Upper lobe of right lung (tissue), 1 donor: ENCODE results near the gene COL15A1. TPM values are rescaled to one million over a fixed set of nuclear protein-coding genes. Genes with fewer than 3 reads are reported as not detected.

ENCODE experiments used
- ATAC-seq: fragments of 200-7000 bp; cut with Tn5 transposase; one replicate; pipeline ENCODE4 v1.9.1; 2020; ENCODE audit warnings: mild to moderate bottlenecking, moderate library complexity
- DNase-seq: peaks from one replicate; pipeline ENCODE4 v3.0.0-alpha.2; 2020
- H3K27ac ChIP-seq: fragments of 200-600 bp; one replicate; pipeline ENCODE4 v1.8.0; 2022
- H3K27me3 ChIP-seq: fragments of 200-600 bp; one replicate; pipeline ENCODE4 v1.8.0; 2022; ENCODE audit warnings: mild to moderate bottlenecking
- H3K36me3 ChIP-seq: fragments of 200-600 bp; one replicate; pipeline ENCODE4 v1.8.0; 2022
- H3K4me1 ChIP-seq: fragments of 200-600 bp; one replicate; pipeline ENCODE4 v1.8.0; 2022
- H3K4me3 ChIP-seq: fragments of 200-600 bp; one replicate; pipeline ENCODE4 v1.8.0; 2022; ENCODE audit warnings: mild to moderate bottlenecking
- H3K9me3 ChIP-seq: fragments of 200-600 bp; one replicate; pipeline ENCODE4 v1.8.0; 2022
- CTCF ChIP-seq: fragments of 200-600 bp; IDR thresholded peaks from one replicate; pipeline ENCODE4 v1.8.0; 2022; ENCODE audit warnings: antibody characterized with exemption
- intact Hi-C: fragments of 100-400 bp; cut with DNase I; formaldehyde crosslinking; loops from one replicate; pipeline ENCODE4 v1.11.0; 2022
- total RNA-seq: library from RNA; stranded (reverse); fragmentation: NEBNext Ultra II Directional; extraction: Animal tissue kit (Norgen Biotek cat#: 25700); gene quantifications from one replicate; pipeline ENCODE4 v1.2.1, GENCODE V29; 2021
- donor health status: DM: no; HTN: yes; CAD: no; lungs with severe emphysema.

Gene COL15A1
- total RNA-seq, 1 donor from 2014 or later, result 8.0 TPM

- no peaks in the 10 kb centered on the region for H3K36me3 ChIP-seq
- no peak for DNase-seq
- no peak for ATAC-seq
- no peaks in the 10 kb centered on the region for H3K4me1 ChIP-seq
- no peak overlapping the region for H3K27ac ChIP-seq
- H3K27me3 ChIP-seq, result no peaks in the 10 kb centered on the region
- H3K9me3 ChIP-seq, result no peaks in the 10 kb centered on the region
- no peak for TF ChIP-seq CTCF
- intact Hi-C loops, result no loop called here
- no peak overlapping the region for H3K4me3 ChIP-seq
Measured at GRCh38 chr9:99016681-99017387, 73.1 kb downstream of the COL15A1 start.

GRCh38 chr9:99018653-99019052 is 74.9 kb downstream of the COL15A1 start:
- H3K4me3 ChIP-seq, result no peak overlapping the region
- H3K27ac ChIP-seq, result no peak overlapping the region
- TF ChIP-seq CTCF, result no peak
- intact Hi-C loops, result no loop called here
- no peaks in the 10 kb centered on the region for H3K36me3 ChIP-seq
- no peaks in the 10 kb centered on the region for H3K27me3 ChIP-seq
- no peaks in the 10 kb centered on the region for H3K4me1 ChIP-seq
- H3K9me3 ChIP-seq, result no peaks in the 10 kb centered on the region
- no peak for ATAC-seq
- no peak for DNase-seq

DNA sequence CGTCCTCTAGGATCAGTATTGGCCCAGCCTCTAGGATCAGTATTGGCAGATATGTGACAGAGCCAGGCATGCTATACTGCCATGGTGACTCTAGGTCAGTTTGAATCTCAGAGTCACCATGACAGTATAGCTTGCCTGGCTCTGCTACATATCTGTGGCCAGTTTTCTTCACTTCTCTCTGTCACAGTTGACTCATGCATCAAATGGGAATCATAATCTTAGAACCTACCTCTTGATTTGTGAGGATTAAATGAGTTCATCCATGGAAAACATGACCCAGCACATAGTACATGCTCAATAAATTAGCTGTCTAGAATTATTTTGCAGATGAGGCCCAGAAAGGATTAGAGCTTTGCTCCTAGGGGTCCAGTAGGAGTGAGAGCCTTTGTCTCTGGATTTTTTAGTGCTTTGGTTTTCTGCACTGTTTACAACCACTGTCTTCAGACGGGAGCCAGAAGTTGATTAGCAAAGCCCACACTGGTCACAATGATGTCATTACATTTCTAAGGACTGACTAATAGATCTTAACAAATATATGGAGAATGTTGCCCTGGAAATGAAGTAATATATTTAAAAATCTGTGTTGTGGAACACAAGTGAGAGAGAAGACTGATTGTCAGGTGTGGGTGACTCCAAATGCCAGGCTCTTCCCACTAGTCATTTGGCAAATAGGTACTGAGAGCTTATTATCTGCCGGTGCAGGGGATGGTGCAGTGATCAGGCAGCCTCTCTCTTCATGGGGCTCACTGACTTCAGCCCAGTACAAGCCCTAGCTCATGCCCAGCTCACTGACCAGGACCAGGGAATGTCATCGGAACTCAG is 76.0 kb downstream of the COL15A1 start:
- Histone ChIP-seq H3K4me1 (no peaks in the 10 kb centered on the region), H3K27me3 (no peaks in the 10 kb centered on the region), H3K36me3 (no peaks in the 10 kb centered on the region), H3K27ac (no peak overlapping the region), H3K9me3 (no peaks in the 10 kb centered on the region), H3K4me3 (no peak overlapping the region)
- DNase-seq (no peak), ATAC-seq (no peak)
- TF ChIP-seq CTCF, result no peak
- intact Hi-C loops, result no loop called here

DNA sequence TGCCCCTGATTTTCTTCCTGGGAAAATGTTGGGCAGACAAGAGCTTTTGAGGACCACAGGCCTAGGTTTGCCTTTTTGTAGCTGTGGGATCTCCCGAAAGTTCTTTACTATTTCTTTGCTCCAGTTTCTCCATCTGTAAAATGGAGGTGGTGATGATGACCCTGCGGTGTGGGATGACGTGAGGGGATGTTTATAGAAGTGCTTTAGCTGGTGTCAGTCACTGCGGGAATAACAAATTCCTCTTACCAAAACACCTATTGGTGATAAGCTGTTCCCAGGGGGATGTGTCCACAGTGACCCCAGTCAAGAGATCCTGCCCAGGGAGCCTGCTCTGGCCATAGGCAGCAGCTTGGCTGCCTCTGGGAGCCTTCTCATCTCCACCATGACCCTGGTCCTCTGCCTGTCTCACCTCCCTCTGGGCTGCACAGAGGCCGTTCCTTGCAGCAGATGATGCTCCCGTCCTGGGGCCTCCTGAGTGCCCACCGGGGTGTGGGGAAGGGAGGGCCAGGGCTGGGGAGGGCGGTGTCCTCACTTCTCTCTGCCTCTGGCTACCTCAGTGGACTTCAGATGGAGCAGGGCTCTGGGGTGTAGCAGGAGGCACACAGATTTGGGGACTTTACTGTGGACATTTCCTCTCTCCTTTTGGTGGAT is 77.2 kb downstream of the COL15A1 start:
- Histone ChIP-seq H3K4me1 (no peaks in the 10 kb centered on the region), H3K36me3 (no peaks in the 10 kb centered on the region), H3K4me3 (no peak overlapping the region), H3K9me3 (no peaks in the 10 kb centered on the region), H3K27ac (no peak overlapping the region), H3K27me3 (no peaks in the 10 kb centered on the region)
- DNase-seq (no peak), ATAC-seq (no peak)
- intact Hi-C loops, result no loop called here
- TF ChIP-seq CTCF, result no peak

GRCh38 chr9:99021512-99021911 is 77.8 kb downstream of the COL15A1 start:
- intact Hi-C loops, result no loop called here
- no peaks in the 10 kb centered on the region for H3K4me1 ChIP-seq
- no peak for TF ChIP-seq CTCF
- DNase-seq (no peak), ATAC-seq (no peak)
- no peaks in the 10 kb centered on the region for H3K9me3 ChIP-seq
- no peak overlapping the region for H3K4me3 ChIP-seq
- no peaks in the 10 kb centered on the region for H3K27me3 ChIP-seq
- no peak overlapping the region for H3K27ac ChIP-seq
- no peaks in the 10 kb centered on the region for H3K36me3 ChIP-seq
